ENCODE results near the gene GNG3.

DNA sequence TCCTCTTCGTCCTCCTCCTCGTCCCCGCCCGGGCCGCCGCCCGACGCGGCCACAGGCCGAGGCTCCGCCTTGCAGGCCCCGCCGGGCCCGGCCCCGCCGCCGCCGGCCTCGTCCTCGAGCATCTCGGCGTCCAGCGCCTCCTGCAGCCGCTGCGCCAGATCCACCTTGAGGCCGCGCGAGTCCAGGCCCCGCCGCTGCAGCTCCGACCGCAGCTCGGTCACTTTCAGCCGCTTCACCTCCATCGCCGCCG, 19.4 kb downstream of the GNG3 start:
- TF ChIP-seq, protein P1, sequence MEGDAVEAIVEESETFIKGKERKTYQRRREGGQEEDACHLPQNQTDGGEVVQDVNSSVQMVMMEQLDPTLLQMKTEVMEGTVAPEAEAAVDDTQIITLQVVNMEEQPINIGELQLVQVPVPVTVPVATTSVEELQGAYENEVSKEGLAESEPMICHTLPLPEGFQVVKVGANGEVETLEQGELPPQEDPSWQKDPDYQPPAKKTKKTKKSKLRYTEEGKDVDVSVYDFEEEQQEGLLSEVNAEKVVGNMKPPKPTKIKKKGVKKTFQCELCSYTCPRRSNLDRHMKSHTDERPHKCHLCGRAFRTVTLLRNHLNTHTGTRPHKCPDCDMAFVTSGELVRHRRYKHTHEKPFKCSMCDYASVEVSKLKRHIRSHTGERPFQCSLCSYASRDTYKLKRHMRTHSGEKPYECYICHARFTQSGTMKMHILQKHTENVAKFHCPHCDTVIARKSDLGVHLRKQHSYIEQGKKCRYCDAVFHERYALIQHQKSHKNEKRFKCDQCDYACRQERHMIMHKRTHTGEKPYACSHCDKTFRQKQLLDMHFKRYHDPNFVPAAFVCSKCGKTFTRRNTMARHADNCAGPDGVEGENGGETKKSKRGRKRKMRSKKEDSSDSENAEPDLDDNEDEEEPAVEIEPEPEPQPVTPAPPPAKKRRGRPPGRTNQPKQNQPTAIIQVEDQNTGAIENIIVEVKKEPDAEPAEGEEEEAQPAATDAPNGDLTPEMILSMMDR (IDR thresholded peaks at IDR 0.05) = no peak
- no peak for TF ChIP-seq POLR2A (IDR thresholded peaks at IDR 0.05)
- no peak for TF ChIP-seq POLR2AphosphoS5 (IDR thresholded peaks at IDR 0.05)
- no peak for TF ChIP-seq EP300 (IDR thresholded peaks at IDR 0.05)

Data from suprapubic skin (tissue), 4 donors.